Measurements from ENCODE around the gene FTSJ3.
"Not testable (repeated sequence)": the region's sequence is repeated elsewhere in the genome, so short reads cannot be mapped to it uniquely, and the experiment has no call there.

Gene FTSJ3

DNA sequence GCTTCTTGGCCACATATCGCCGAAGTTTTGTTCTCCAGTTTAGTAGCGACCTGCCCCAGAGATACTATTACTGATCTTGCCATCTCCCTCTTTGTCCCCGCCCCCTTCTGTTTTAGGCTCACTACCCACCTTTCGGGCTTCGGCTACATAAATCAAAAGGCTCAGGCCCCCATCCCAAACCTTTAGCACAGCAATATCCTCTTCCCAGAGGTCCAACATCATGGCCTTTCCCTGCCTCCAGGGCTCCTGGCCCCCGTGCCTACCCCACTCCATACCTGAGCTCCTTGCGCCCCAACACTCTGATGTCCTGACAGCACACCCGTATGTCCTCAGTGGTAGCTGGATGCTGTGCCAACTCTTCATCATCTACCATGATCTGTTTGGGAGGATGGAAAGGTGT is 3.1 kb downstream of the FTSJ3 start:
- DNase-seq = no peak

GRCh38 chr17:63823659-63824331 is 3.7 kb downstream of the FTSJ3 start:
- DNase-seq = no peak

GRCh38 chr17:63822537-63822936 is 4.9 kb downstream of the FTSJ3 start:
- no peak for DNase-seq

- DNase-seq = no peak
These were observed 5.7 kb downstream of the FTSJ3 start for GRCh38 chr17:63821804-63822203.

- DNase-seq = no peak
These were observed 6.4 kb downstream of the FTSJ3 start for GRCh38 chr17:63820963-63821561.

DNA sequence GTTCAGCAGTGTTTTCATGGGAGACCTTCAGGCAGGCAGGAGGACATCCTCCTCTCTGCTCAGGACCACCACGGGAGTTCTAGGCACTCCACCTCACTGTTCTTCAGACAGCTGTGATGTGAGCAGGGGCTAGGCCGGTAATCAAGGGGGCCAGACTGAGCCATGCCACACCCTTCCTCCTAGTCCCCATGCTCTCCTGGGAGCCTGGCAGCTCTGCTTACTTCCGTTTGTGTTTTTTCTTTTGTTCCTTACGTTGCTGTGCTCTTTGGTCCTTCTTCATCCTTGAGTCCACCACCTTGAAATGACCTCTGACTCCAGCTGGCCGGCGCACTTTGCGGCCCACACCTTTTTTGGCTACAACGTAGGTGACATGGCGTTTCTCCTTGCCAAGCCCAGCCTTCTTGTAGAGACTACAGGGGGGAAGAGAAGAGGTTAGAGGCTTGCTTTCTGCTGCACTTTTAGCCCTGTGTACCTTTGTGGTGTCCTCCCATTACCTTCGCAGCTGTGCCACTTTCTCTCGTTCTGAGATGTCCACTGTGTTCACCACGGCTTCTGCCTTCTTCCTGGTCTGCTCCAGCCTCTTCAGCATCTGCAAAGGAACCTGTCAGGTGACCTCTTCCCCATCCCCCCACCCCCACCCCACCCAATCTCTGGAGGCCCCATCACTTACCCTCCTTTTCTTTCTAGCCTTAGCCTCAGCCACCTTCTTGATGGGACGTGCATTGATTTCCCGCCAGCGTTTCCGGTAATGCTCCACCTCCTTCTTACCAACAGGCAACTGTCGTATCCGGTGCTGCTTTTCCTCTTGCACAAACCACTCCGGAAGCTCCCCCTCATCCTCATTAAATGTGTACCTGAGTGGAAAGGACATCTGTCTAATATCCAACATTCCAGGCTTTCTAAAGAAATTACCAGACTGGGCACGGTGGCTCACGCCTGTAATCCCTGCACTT is 7.6 kb downstream of the FTSJ3 start:
- DNase-seq = no peak

DNA sequence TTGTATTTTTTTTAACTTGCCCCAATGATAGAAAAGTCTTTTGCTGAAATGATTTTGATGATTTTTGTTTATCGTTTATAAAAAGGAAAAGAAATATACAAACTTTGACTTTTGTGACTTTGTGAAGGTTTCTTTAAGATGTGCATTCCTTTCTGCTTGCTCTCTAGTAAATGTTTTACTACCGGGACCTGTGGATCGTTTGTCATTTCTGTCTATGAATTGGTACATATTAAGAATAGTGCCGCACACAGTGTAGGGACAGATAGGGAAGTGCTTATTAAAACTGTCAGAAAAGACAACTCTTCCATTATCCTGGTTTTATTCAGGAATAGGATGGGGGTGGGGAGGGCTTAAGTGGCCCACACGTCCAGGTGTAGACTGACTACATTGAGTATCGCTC is 8.3 kb downstream of the FTSJ3 start:
- DNase-seq = no peak

- DNase-seq = no peak
These were observed 9.6 kb downstream of the FTSJ3 start for GRCh38 chr17:63817736-63818385.

DNA sequence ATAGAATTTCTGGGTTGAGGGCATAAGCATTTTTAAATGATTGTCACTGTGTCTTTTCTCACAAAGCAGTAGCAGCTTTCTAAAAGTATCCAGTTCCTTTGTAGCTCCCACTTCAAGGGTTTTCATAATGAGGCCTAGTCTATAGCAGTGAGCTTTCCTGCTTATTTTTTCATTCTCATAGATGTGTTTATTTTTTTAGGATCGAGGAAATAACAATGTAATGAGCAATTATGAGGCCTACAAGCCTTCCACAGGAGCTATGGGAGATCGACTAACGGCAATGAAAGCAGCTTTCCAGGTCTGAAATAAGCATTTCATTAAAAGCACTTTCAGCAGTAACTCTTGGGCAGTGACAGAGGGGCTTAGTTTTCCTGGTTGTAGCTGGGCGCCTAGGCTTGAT is 10.8 kb downstream of the FTSJ3 start:
- no peak for DNase-seq

- DNase-seq = no peak
These were observed 11.3 kb downstream of the FTSJ3 start for GRCh38 chr17:63816123-63816522.

DNA sequence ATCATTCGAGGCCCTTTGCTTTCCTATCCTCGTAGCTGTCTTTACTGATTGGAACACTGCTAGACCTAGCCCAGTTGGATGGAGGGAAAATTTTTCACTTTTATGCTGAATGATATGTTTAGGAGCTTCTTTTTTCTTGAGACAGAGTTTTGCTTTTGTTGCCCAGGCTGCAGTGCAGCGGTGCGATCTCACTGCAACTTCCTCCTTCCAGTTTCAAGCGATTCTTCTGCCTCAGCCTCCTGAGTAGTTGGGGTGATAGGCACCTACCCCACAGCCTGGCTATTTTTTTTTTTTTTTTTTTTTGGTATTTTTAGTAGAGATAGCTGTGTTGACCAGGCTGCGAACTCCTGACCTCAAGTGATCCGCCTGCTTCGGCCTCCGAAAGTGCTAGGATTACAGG is 17.5 kb downstream of the FTSJ3 start:
- no peak for DNase-seq

GRCh38 chr17:63805591-63805990 is 21.9 kb downstream of the FTSJ3 start:
- no peak for DNase-seq

DNA sequence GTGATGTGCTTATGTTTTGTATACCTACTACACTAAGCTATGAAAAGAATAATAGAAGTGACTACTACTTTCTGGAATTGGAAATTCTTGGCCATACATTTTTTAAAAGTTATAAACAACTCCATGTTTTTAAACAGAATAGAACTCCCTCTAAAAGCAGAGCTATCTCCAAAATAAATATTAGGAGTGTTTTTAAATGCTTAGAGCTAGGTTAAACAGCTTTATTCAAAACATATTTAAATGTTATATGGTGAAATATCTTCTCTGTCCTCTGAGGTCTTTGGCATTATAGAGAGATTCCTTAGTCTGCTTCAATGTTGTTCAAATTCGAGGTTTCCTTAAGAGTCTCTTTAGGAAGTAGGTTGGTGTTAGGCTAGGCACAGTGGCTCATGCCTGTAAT is 23.1 kb downstream of the FTSJ3 start:
- DNase-seq = no peak

- DNase-seq = no peak
These were observed 26.7 kb downstream of the FTSJ3 start for GRCh38 chr17:63800783-63801182.

- DNase-seq = no peak
These were observed 28.8 kb downstream of the FTSJ3 start for GRCh38 chr17:63798572-63799106.

DNA sequence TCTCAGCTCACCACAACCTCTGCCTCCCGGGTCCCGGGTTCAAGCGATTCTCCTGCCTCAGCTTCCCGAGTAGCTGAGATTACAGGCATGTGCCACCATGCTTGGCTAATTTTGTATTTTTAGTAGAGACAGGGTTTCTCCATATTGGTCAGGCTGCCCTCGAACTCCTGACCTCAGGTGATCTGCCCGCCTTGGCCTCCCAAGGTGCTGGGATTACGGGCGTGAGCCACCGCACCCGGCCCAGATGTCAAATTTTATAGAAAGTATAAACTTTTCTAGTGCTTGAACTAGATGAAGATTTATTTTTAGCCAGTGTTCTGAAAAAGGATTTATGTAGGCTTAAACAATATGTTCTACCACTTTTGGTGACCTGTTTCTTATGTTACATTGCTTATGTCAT is 31.1 kb downstream of the FTSJ3 start:
- DNase-seq = not testable (repeated sequence)

DNA sequence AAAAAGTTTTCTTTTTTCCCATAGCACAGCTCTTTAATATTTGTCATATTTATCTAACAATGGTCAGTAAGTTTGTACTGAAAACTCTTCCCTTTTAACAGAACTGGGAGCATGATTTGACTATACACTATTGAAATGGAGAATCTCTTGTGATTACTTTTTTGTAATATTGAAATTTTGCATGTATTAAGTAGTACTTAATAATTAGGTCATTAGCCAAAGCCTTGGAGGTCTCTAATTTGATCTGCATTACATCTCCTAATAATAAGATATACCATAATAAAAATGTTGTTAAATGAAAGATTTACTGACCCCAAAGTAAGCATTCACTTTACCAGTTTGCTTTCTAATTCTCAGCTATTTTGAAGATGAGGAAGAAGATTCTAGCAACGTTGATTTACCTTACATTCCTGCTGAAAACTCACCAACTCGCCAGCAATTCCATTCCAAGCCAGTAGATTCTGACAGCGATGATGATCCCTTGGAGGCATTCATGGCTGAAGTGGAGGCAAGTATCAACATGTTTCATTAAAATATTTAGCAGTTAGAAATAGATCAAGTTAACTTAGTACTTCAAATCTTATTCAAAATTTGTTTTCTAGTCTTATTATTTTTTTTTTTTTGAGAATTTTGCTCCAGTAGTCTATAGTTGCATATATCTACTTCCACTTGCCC is 35.3 kb downstream of the FTSJ3 start:
- DNase-seq = no peak

GRCh38 chr17:63790057-63790456 is 37.4 kb downstream of the FTSJ3 start:
- DNase-seq = no peak

- no peak for DNase-seq
These were observed 40.3 kb downstream of the FTSJ3 start for GRCh38 chr17:63786971-63787711.

DNA sequence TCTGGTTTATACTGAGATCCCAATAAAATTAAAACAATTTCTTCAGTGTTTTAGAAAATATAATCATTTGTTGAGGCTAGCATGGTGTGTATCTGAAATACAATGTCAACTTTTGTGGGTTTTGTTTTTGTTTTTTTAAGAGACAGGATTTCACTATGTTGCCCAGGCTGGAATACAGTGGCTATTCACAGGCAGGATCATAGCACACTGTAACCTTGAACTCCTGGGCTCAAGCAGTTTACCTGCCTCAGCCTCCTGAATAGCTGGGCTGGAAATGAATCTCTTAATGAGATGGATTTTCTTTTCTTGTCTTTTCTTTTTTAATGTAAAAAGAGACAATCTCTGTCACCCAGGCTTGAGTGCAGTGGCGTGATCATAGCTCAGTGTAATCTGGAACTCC is 41.3 kb downstream of the FTSJ3 start:
- DNase-seq = no peak

DNA sequence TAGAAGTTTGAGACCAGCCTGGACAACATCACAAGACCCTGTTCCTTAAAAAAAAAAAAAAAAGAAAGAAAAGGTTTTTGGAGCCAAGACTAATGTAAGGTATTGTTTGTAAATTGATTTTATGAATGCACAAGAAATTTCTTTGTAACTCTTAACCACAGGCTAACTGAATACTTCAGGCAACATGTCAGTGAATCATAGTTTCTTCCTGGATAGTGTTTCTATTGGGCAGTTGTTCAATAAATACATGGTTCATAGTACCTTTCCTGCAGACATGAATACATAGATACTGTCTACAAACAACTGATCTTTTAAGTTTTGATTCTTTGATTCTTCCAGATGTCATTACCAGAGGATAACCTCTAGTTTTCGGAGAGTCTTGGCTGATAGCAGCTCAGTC is 41.9 kb downstream of the FTSJ3 start:
- DNase-seq = no peak

DNA sequence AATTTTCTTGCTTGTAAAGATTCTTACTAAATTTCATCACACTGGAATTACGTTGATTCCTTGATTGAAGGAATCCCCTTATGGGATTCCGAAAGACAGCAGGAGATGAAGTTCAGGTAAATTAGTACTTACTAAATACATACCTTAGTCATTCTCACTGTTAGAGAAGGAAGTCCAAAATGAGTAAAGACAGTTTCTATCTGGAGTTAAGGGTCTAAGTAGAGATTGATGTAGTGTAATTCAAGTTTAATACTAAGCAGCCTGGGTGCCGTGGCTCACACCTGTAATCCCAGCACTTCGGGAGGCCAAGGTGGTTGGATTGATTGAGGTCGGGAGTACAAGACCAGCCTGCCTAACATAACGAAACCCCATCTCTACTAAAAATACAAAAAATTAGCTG is 43.9 kb downstream of the FTSJ3 start:
- no peak for DNase-seq
